HuH-7.5 (cell line): ENCODE data around the gene CTSW.
"Not testable (repeated sequence)": the region's sequence is repeated elsewhere in the genome, so short reads cannot be mapped to it uniquely, and the experiment has no call there.

Source experiments
- DNase-seq: peaks from one replicate; pipeline ENCODE4 v3.0.0; 2011; ENCODE audit warnings: low spot score

Gene CTSW

GRCh38 chr11:65879617-65880016, at the start of gene CTSW:
Gene CTSW, plus strand, starts transcription at chr11:65879837. Its CDS starts 18 bp downstream, at chr11:65879855.
- DNase-seq: no peak

GRCh38 chr11:65832231-65832630, 47.4 kb upstream of the CTSW start:
- not testable (repeated sequence) for DNase-seq

GRCh38 chr11:65833297-65834030, 46.2 kb upstream of the CTSW start, which contains the start of gene SNX32:
Gene SNX32, plus strand, starts transcription at chr11:65833963. Its CDS starts 103 bp downstream, at chr11:65834066.
- peak; percentile 87 for DNase-seq

- DNase-seq: no peak
Measured at GRCh38 chr11:65834202-65834601, 45.4 kb upstream of the CTSW start.

- no peak for DNase-seq
Measured at GRCh38 chr11:65842144-65842543, 37.5 kb upstream of the CTSW start.

GRCh38 chr11:65843811-65844210, 35.8 kb upstream of the CTSW start:
- DNase-seq: no peak

GRCh38 chr11:65844231-65844872, 35.3 kb upstream of the CTSW start:
- DNase-seq: no peak

- DNase-seq: no peak
Measured at GRCh38 chr11:65847746-65848145, 31.9 kb upstream of the CTSW start.

GRCh38 chr11:65848693-65849092, 30.9 kb upstream of the CTSW start:
- DNase-seq: not testable (repeated sequence)

GRCh38 chr11:65849366-65849765, 30.3 kb upstream of the CTSW start:
- no peak for DNase-seq

GRCh38 chr11:65849771-65850216, 29.8 kb upstream of the CTSW start:
- DNase-seq: no peak

- no peak for DNase-seq
Measured at GRCh38 chr11:65850217-65851082, 29.2 kb upstream of the CTSW start.

GRCh38 chr11:65851083-65851579, 28.5 kb upstream of the CTSW start:
- no peak for DNase-seq

- no peak for DNase-seq
Measured at GRCh38 chr11:65851811-65852507, 27.7 kb upstream of the CTSW start.

GRCh38 chr11:65852508-65853245, 27.0 kb upstream of the CTSW start:
- no peak for DNase-seq

- DNase-seq: no peak
Measured at GRCh38 chr11:65853246-65853979, 26.2 kb upstream of the CTSW start.

GRCh38 chr11:65854161-65854592, 25.5 kb upstream of the CTSW start:
- DNase-seq: no peak

- no peak for DNase-seq
Measured at GRCh38 chr11:65854852-65855837, 24.5 kb upstream of the CTSW start.

GRCh38 chr11:65855927-65856363, 23.7 kb upstream of the CTSW start:
- DNase-seq: no peak
